Neural crest cell (in vitro differentiated cells): ENCODE data around the gene OR7G2. TPM values are rescaled to one million over a fixed set of nuclear protein-coding genes. Genes with fewer than 3 reads are reported as not detected.
A peak's percentile ranks its signal among the peaks of the same experiment; 100 is the strongest.

ENCODE experiments used
- DNase-seq: peaks from one replicate; pipeline ENCODE4 v3.0.0; 2021; ENCODE audit warnings: low read depth, mixed read lengths, low spot score
- H3K27ac Mint-ChIP-seq: one replicate; pipeline ENCODE4 v1.8.0; 2021; ENCODE audit warnings: mild to moderate bottlenecking, mixed read lengths; ENCODE audit not compliant: unreplicated experiment
- H3K27me3 Mint-ChIP-seq: 2 replicates; pipeline ENCODE4 v1.8.0; 2021; ENCODE audit warnings: low read depth, mild to moderate bottlenecking, mixed read lengths
- H3K36me3 Mint-ChIP-seq: 2 replicates; pipeline ENCODE4 v1.8.0; 2021; ENCODE audit warnings: low read depth, mild to moderate bottlenecking, mixed read lengths
- H3K4me1 Mint-ChIP-seq: 2 replicates; pipeline ENCODE4 v1.8.0; 2021; ENCODE audit warnings: mixed read lengths
- H3K4me3 Mint-ChIP-seq: one replicate; pipeline ENCODE4 v1.8.0; 2021; ENCODE audit warnings: mild to moderate bottlenecking, mixed read lengths
- H3K9me3 Mint-ChIP-seq: 2 replicates; pipeline ENCODE4 v1.8.0; 2021; ENCODE audit warnings: mixed read lengths
- CTCF ChIP-seq: fragments of 200-600 bp; sonication (generic); conservative IDR thresholded peaks from 2 replicates; pipeline ENCODE4 v1.5.0; 2021; ENCODE audit warnings: antibody characterized with exemption, mild to moderate bottlenecking
- total RNA-seq: library from RNA; stranded (reverse); gene quantifications from 2 replicates; pipeline ENCODE4 v1.2.1, GENCODE V29; 2021

The OR7G2 gene
- total RNA-seq, 1 donor from 2014 or later: not detected

- no peak for DNase-seq
- Mint-ChIP-seq H3K27ac (no peak overlapping the region), H3K4me3 (no peak overlapping the region), H3K36me3 (peaks cover 91% of the 10 kb centered on the region), H3K27me3 (no peaks in the 10 kb centered on the region), H3K9me3 (peaks cover 43% of the 10 kb centered on the region), H3K4me1 (no peaks in the 10 kb centered on the region)
- no peak for TF ChIP-seq CTCF
These were observed 41.4 kb upstream of the OR7G2 start for GRCh38 chr19:9148697-9149096.

GRCh38 chr19:9146882-9147281 is 39.6 kb upstream of the OR7G2 start:
- H3K9me3 Mint-ChIP-seq: peaks cover 38% of the 10 kb centered on the region
- no peak for DNase-seq
- H3K27ac Mint-ChIP-seq: no peak overlapping the region
- no peaks in the 10 kb centered on the region for H3K27me3 Mint-ChIP-seq
- no peaks in the 10 kb centered on the region for H3K4me1 Mint-ChIP-seq
- peaks cover 88% of the 10 kb centered on the region for H3K36me3 Mint-ChIP-seq
- no peak overlapping the region for H3K4me3 Mint-ChIP-seq
- TF ChIP-seq CTCF: no peak

GRCh38 chr19:9144920-9145319 is 37.6 kb upstream of the OR7G2 start:
- no peak for TF ChIP-seq CTCF
- Mint-ChIP-seq H3K9me3 (peaks cover 25% of the 10 kb centered on the region), H3K4me3 (peak overlapping the region; percentile 70), H3K27me3 (peaks cover 3% of the 10 kb centered on the region), H3K4me1 (peaks cover 15% of the 10 kb centered on the region), H3K27ac (no peak overlapping the region), H3K36me3 (peaks cover 86% of the 10 kb centered on the region)
- DNase-seq: no peak

GRCh38 chr19:9140159-9140874 is 33.0 kb upstream of the OR7G2 start, which contains the start of gene ZNF317:
Gene ZNF317, plus strand, starts transcription at chr19:9140397. Its CDS starts 15,620 bp downstream, at chr19:9156017.
- peak within 1 kb of the TSS; percentile 98 for H3K4me3 Mint-ChIP-seq
- peak within 1 kb of the TSS; percentile 99 for H3K27ac Mint-ChIP-seq
- DNase-seq: peak; percentile 75
- no peak for TF ChIP-seq CTCF
- peaks cover 46% of the 10 kb centered on the region for H3K36me3 Mint-ChIP-seq
- peaks cover 13% of the 10 kb centered on the region for H3K27me3 Mint-ChIP-seq
- peaks cover 14% of the 10 kb centered on the region for H3K9me3 Mint-ChIP-seq
- peaks cover 20% of the 10 kb centered on the region for H3K4me1 Mint-ChIP-seq

GRCh38 chr19:9139609-9140158 is 32.4 kb upstream of the OR7G2 start:
- Mint-ChIP-seq H3K9me3 (peaks cover 13% of the 10 kb centered on the region), H3K27ac (peak overlapping the region; percentile 99)
- TF ChIP-seq CTCF: no peak

More at GRCh38 chr19:9139609-9140158, 32.4 kb upstream of the OR7G2 start:
- peaks cover 39% of the 10 kb centered on the region for H3K36me3 Mint-ChIP-seq
- peak overlapping the region; percentile 98 for H3K4me3 Mint-ChIP-seq
- DNase-seq: no peak
- peaks cover 14% of the 10 kb centered on the region for H3K27me3 Mint-ChIP-seq
- peaks cover 20% of the 10 kb centered on the region for H3K4me1 Mint-ChIP-seq
